Astrocyte of the spinal cord (primary cell): Measurements from ENCODE around the gene CALML4.
"Not testable (repeated sequence)": the region's sequence is repeated elsewhere in the genome, so short reads cannot be mapped to it uniquely, and the experiment has no call there.

Experiments used
- DNase-seq: peaks from one replicate; pipeline ENCODE4 v3.0.0; 2011; ENCODE audit warnings: low read depth, low spot score
- H3K4me3 ChIP-seq: 2 replicates; pipeline ENCODE4 v1.5.1; 2011; ENCODE audit warnings: low read depth, mild to moderate bottlenecking, low read length, moderate library complexity
- CTCF ChIP-seq: IDR thresholded peaks from 2 replicates; pipeline ENCODE4 v1.5.1; 2012; ENCODE audit warnings: low read depth, mild to moderate bottlenecking, low read length, inconsistent platforms
- in situ Hi-C: cut with HindIII; loops from 2 replicates; pipeline ENCODE4 v1.10.0; 2017; ENCODE audit warnings: low sequenced_read_pairs

CALML4 gene

GRCh38 chr15:68203486-68203885, 1.6 kb downstream of the CALML4 start:
- in situ Hi-C loops, result no loop called here
- no peak overlapping the region for H3K4me3 ChIP-seq
- no peak for TF ChIP-seq CTCF
- no peak for DNase-seq

GRCh38 chr15:68202994-68203393, 2.1 kb downstream of the CALML4 start:
- DNase-seq, in situ Hi-C loops, H3K4me3 ChIP-seq: not testable (repeated sequence)

GRCh38 chr15:68201879-68202261, 3.3 kb downstream of the CALML4 start:
- no peak overlapping the region for H3K4me3 ChIP-seq
- DNase-seq, result no peak
- in situ Hi-C loops, result no loop called here

GRCh38 chr15:68201153-68201878, 3.8 kb downstream of the CALML4 start:
- H3K4me3 ChIP-seq, result no peak overlapping the region
- no peak for DNase-seq
- TF ChIP-seq CTCF, result no peak
- in situ Hi-C loops, result no loop called here

More at GRCh38 chr15:68201879-68202261, 3.3 kb downstream of the CALML4 start:
- no peak for TF ChIP-seq CTCF

GRCh38 chr15:68200016-68200861, 4.9 kb downstream of the CALML4 start:
- TF ChIP-seq CTCF, result no peak
- no peak overlapping the region for H3K4me3 ChIP-seq
- in situ Hi-C loops, result no loop called here
- no peak for DNase-seq

GRCh38 chr15:68199340-68199739, 5.8 kb downstream of the CALML4 start:
- TF ChIP-seq CTCF, result no peak
- in situ Hi-C loops, result no loop called here
- no peak overlapping the region for H3K4me3 ChIP-seq
- DNase-seq, result no peak
